ENCODE results near the gene INPP5A.

Gene INPP5A

DNA sequence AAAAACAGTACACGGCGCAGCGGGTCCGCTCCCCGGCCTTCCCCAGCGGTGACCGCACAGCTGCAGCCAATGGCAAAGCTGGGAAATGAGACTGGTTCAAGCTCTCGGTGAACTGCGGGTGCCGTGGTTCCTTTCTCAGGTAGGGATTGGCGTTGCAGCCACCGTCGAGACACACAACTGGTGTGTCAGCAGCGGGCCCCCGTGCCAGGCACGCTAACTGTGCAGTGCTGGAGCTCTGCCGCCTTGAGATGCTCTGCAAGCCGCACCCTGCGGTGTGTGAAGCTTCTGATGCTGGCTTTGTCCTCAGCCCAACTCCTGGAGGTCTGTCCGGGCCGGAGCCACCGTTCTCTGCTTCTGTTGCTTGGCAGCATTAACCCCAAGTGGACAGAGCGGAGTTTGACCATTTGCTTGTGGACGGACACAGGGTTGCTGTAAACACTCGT lies 269.0 kb downstream of the INPP5A start:
- CTCF ChIA-PET = no interaction called here
- peaks cover 0 to 4% (median 0%) of the 10 kb centered on the region in 5 experiments for H3K9me3 ChIP-seq (ENCODE audit: control extremely low read depth in 1 of 5, control insufficient read depth in 4 of 5, insufficient read depth in 2 of 5, low read depth in 1 of 5, low read length in 4 of 5)
- WGBS (ENCODE audit: insufficient coverage) = 94% methylated on average over 25 of the region's 25 CpGs
- H3K36me3 ChIP-seq (ENCODE audit: control insufficient read depth in 4 of 4, insufficient read depth in 4 of 4, low read length in 3 of 4) = no peaks in the 10 kb centered on the region
- H3K27me3 ChIP-seq (replicated peaks in 2 of 5; ENCODE audit: control insufficient read depth in 4 of 5, insufficient read depth in 5 of 5, low read length in 4 of 5) = peaks cover 0 to 35% (median 5%) of the 10 kb centered on the region in 5 experiments
- no peak overlapping the region for H3K4me3 ChIP-seq (ENCODE audit: control insufficient read depth in 1 of 7, extremely low read depth in 1 of 7, insufficient read depth in 4 of 7, low read depth in 2 of 7, low read length in 6 of 7)
- POLR2A ChIA-PET = no interaction called here
- H3K27ac ChIP-seq (ENCODE audit: insufficient read depth in 1 of 2, low read depth in 1 of 2, low read length in 2 of 2, poor library complexity in 1 of 2, severe bottlenecking in 2 of 2) = no peak overlapping the region
- H3K4me1 ChIP-seq (ENCODE audit: control extremely low read depth in 1 of 4, control insufficient read depth in 4 of 4, insufficient read depth in 4 of 4, low read length in 3 of 4) = no peaks in the 10 kb centered on the region
- DNase-seq = no peak

DNA sequence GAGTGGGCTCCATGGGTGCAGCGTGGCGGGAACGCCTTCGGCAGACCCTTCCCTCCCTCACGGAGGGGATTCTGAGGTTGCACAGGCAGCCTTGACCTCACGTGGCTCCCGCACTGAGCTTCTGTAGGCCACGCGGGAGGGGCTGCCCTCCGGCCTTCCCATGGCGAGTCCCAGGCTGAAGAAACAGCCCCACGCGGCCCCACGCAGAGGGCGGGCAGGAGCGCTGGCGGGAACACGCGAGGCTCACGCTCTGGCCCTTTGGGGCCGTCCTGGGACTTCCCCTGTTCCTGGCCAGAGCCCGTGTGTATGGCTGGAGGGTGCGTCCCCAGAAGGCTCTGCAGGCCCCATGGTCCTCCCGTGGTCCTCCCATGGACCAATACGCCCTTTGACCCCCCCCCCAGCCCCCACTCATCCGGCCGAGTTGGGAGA lies 270.0 kb downstream of the INPP5A start:
- no peak overlapping the region for H3K4me3 ChIP-seq (ENCODE audit: control insufficient read depth in 1 of 7, extremely low read depth in 1 of 7, insufficient read depth in 4 of 7, low read depth in 2 of 7, low read length in 6 of 7)
- no peaks in the 10 kb centered on the region for H3K9me3 ChIP-seq (ENCODE audit: control extremely low read depth in 1 of 5, control insufficient read depth in 4 of 5, insufficient read depth in 2 of 5, low read depth in 1 of 5, low read length in 4 of 5)
- no peaks in the 10 kb centered on the region for H3K36me3 ChIP-seq (ENCODE audit: control insufficient read depth in 4 of 4, insufficient read depth in 4 of 4, low read length in 3 of 4)
- no peak overlapping the region for H3K27ac ChIP-seq (ENCODE audit: insufficient read depth in 1 of 2, low read depth in 1 of 2, low read length in 2 of 2, poor library complexity in 1 of 2, severe bottlenecking in 2 of 2)
- 97% methylated on average over 25 of the region's 27 CpGs for WGBS (ENCODE audit: insufficient coverage)
- CTCF ChIA-PET = no interaction called here
- H3K27me3 ChIP-seq (replicated peaks in 2 of 5; ENCODE audit: control insufficient read depth in 4 of 5, insufficient read depth in 5 of 5, low read length in 4 of 5) = peaks cover 0 to 34% (median 5%) of the 10 kb centered on the region in 5 experiments
- no peaks in the 10 kb centered on the region for H3K4me1 ChIP-seq (ENCODE audit: control extremely low read depth in 1 of 4, control insufficient read depth in 4 of 4, insufficient read depth in 4 of 4, low read length in 3 of 4)
- no peak for DNase-seq
- POLR2A ChIA-PET = no interaction called here

DNA sequence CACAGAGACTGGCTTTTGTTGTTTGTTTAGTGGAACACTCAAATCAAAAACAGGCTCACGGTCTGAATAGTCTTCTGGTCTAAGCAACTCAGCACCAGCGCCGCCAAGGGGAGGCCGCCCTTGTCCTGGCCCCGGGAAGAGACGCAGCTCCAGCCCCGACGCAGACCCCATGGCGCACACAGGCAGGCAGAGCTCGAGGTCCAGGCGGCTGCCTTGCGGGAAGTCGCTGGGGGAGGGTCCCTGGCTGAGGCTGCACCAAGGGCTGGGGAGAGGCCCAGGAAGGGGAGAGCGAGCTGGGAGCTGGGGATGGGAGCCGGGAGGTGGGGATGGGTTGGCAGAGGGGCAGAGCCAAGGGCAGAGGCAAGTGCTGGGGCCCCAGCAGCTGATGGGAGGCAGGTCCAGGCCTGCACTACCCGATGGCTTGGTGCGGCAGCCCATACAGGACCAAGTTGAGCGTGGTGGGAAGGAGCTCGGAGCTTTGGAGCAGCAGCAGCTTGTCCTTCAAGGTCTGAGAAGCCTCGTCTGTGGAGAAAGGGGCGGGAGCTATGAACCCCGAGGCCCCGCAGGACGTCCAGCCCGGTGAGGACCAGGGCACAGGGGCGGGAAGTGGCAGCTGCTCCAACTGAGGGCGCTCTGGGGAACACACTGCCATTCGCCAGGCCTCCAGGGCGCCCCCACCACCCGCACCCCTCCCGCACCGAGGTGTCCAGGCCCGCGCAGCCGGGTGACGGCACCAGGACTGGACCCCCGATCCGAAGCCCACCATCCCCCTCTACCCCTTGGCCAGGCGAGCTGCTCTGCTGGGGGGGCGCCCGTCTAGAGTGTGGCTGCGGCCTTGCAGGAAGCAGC lies 271.0 kb downstream of the INPP5A start:
- 72% methylated on average over 33 of the region's 42 CpGs for WGBS (ENCODE audit: insufficient coverage)
- Histone ChIP-seq H3K9me3 (ENCODE audit: control extremely low read depth in 1 of 5, control insufficient read depth in 4 of 5, insufficient read depth in 2 of 5, low read depth in 1 of 5, low read length in 4 of 5) (no peaks in the 10 kb centered on the region), H3K27me3 (replicated peaks in 2 of 5; ENCODE audit: control insufficient read depth in 4 of 5, insufficient read depth in 5 of 5, low read length in 4 of 5) (peaks cover 0 to 34% (median 5%) of the 10 kb centered on the region in 5 experiments), H3K27ac (ENCODE audit: insufficient read depth in 1 of 2, low read depth in 1 of 2, low read length in 2 of 2, poor library complexity in 1 of 2, severe bottlenecking in 2 of 2) (no peak overlapping the region), H3K36me3 (ENCODE audit: control insufficient read depth in 4 of 4, insufficient read depth in 4 of 4, low read length in 3 of 4) (no peaks in the 10 kb centered on the region), H3K4me1 (ENCODE audit: control extremely low read depth in 1 of 4, control insufficient read depth in 4 of 4, insufficient read depth in 4 of 4, low read length in 3 of 4) (no peaks in the 10 kb centered on the region), H3K4me3 (ENCODE audit: control insufficient read depth in 1 of 7, extremely low read depth in 1 of 7, insufficient read depth in 4 of 7, low read depth in 2 of 7, low read length in 6 of 7) (no peak overlapping the region)
- DNase-seq = no peak
- ChIA-PET POLR2A (no interaction called here), CTCF (no interaction called here)

DNA sequence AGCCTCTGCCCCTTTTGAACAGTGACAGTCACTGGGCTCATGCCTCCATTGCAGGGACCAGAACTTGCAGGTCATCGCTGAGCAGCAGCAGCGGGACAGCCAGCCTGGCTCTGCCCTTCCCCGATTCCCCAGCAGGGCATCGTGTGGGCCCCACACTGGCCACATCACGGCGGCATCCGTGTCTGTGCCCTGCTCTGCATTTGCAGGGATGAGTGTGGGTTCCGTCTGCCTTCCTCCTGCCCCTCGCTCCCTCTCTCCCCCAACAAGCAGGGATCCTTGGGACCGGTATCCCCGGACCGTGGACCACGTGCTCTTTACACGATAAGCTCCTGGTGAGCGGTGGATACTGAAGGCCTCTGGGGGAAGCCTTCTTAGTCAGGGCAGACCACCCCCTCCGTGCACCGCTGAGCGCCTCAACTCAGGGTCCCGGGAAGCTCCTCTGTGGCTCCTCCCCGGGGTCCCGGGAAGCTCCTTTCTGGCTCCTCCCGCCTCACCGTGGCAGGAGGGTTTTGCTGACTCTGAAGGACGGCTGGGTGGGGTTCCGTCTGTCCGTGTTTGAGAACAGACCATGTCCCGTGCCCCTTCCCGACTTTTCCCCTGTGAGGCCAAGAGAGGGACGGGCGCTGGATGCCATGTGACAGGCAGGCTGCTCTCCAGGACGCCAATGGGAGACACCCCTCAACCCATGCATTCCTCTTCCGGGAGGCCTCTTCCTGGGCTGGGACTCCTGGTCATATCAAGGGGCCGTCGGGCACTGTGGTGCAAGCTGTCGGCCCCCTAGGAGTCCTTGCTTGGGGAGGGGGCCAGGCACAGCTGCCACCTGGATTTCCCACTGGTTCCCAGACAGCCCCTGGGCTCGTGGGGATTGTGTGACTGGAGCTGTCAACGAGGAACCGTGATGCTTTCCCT lies 271.9 kb downstream of the INPP5A start:
- ChIA-PET CTCF (no interaction called here), POLR2A (no interaction called here)
- no peak overlapping the region for H3K27ac ChIP-seq (ENCODE audit: insufficient read depth in 1 of 2, low read depth in 1 of 2, low read length in 2 of 2, poor library complexity in 1 of 2, severe bottlenecking in 2 of 2)
- no peak overlapping the region for H3K4me3 ChIP-seq (ENCODE audit: control insufficient read depth in 1 of 7, extremely low read depth in 1 of 7, insufficient read depth in 4 of 7, low read depth in 2 of 7, low read length in 6 of 7)
- DNase-seq = no peak
- WGBS (ENCODE audit: insufficient coverage) = 88% methylated on average over 28 of the region's 38 CpGs
- no peaks in the 10 kb centered on the region for H3K9me3 ChIP-seq (ENCODE audit: control extremely low read depth in 1 of 5, control insufficient read depth in 4 of 5, insufficient read depth in 2 of 5, low read depth in 1 of 5, low read length in 4 of 5)
- H3K27me3 ChIP-seq (replicated peaks in 2 of 5; ENCODE audit: control insufficient read depth in 4 of 5, insufficient read depth in 5 of 5, low read length in 4 of 5) = peaks cover 0 to 35% (median 5%) of the 10 kb centered on the region in 5 experiments
- no peaks in the 10 kb centered on the region for H3K4me1 ChIP-seq (ENCODE audit: control extremely low read depth in 1 of 4, control insufficient read depth in 4 of 4, insufficient read depth in 4 of 4, low read length in 3 of 4)
- H3K36me3 ChIP-seq (ENCODE audit: control insufficient read depth in 4 of 4, insufficient read depth in 4 of 4, low read length in 3 of 4) = no peaks in the 10 kb centered on the region

DNA sequence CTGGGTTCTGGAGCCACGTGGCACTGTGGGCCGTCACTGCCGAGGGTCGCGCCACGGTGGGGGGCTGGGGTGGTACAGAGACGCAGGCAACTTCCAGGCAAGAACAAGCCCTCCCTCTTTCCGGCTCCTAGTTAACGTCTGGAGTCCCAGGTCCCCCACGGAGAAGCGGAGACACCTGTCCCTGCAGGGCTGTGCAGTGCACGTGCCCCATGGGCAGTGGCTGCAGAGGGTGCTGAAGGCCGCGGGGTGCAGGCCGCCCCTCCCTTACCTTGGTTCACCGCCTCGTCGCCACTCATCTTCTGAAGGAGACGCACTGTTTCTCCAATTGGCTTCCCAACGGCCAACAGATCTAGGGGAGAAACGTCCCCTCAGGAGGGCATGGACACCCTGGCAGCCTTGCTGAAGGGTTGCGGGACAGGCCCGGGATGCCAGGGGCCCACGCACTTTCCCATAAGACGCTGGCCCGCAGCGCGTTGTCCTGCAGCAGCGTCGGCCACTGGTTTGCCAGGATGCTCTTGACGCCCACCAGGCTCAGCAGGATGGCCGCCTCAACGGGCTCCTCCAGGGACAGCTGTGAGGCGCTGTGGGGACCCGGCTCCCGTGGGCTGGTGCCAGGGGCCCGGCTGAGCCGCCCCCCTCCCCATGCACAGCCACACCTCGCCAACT lies 272.7 kb downstream of the INPP5A start:
- H3K9me3 ChIP-seq (ENCODE audit: control extremely low read depth in 1 of 5, control insufficient read depth in 4 of 5, insufficient read depth in 2 of 5, low read depth in 1 of 5, low read length in 4 of 5) = no peaks in the 10 kb centered on the region
- no peaks in the 10 kb centered on the region for H3K4me1 ChIP-seq (ENCODE audit: control extremely low read depth in 1 of 4, control insufficient read depth in 4 of 4, insufficient read depth in 4 of 4, low read length in 3 of 4)
- H3K27ac ChIP-seq (ENCODE audit: insufficient read depth in 1 of 2, low read depth in 1 of 2, low read length in 2 of 2, poor library complexity in 1 of 2, severe bottlenecking in 2 of 2) = no peak overlapping the region
- H3K4me3 ChIP-seq (ENCODE audit: control insufficient read depth in 1 of 7, extremely low read depth in 1 of 7, insufficient read depth in 4 of 7, low read depth in 2 of 7, low read length in 6 of 7) = no peak overlapping the region
- peaks cover 0 to 41% (median 6%) of the 10 kb centered on the region in 5 experiments for H3K27me3 ChIP-seq (replicated peaks in 2 of 5; ENCODE audit: control insufficient read depth in 4 of 5, insufficient read depth in 5 of 5, low read length in 4 of 5)
- CTCF ChIA-PET = no interaction called here
- POLR2A ChIA-PET = no interaction called here
- WGBS (ENCODE audit: insufficient coverage) = 88% methylated on average over 34 of the region's 39 CpGs
- H3K36me3 ChIP-seq (ENCODE audit: control insufficient read depth in 4 of 4, insufficient read depth in 4 of 4, low read length in 3 of 4) = no peaks in the 10 kb centered on the region
- no peak for DNase-seq

DNA sequence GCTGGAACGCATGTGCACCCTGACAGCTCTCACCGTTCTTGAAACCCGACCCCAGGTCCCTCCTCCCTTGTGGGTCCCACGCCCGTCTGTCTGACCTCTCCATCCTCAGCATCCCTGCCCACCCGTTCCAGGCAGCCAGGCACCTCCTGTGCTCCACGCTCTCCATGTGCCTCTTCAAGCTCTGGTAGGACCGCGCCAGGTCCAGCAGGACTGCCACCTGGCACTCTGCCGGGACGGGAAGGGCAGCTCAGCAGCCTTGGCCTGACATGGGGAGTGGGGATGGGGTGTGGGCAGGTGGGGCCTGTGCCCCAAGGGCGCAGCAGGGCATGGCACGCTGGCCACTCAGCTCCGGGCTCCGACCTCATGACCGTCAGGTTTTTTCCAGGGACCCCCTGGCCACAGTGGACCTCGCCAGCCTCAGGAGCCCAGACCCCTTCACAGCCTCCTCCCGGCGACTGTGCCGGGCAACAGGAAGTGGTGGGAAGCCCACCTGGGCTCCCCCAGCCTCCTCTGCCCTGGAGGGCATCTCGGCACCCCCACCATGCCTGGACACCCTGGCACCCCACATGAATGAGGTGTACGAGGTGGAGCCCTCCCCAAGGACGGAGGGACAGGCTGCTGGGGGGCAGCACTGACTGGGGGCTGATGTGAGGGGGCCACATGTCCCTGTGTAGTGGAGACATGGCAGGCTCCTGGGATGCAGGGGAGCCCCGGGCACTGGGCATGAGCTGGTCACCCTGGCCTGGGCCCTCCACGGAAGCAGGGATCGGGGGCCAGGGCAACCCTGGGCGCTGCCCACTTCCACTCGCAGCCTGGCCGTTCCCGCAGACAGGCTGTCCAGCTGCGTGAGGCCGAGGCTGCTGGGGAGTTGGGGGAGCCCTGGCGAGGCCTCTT lies 273.5 kb downstream of the INPP5A start:
- POLR2A ChIA-PET = no interaction called here
- Histone ChIP-seq H3K4me1 (ENCODE audit: control extremely low read depth in 1 of 4, control insufficient read depth in 4 of 4, insufficient read depth in 4 of 4, low read length in 3 of 4) (no peaks in the 10 kb centered on the region), H3K4me3 (ENCODE audit: control insufficient read depth in 1 of 7, extremely low read depth in 1 of 7, insufficient read depth in 4 of 7, low read depth in 2 of 7, low read length in 6 of 7) (no peak overlapping the region), H3K27ac (ENCODE audit: insufficient read depth in 1 of 2, low read depth in 1 of 2, low read length in 2 of 2, poor library complexity in 1 of 2, severe bottlenecking in 2 of 2) (no peak overlapping the region), H3K9me3 (ENCODE audit: control extremely low read depth in 1 of 5, control insufficient read depth in 4 of 5, insufficient read depth in 2 of 5, low read depth in 1 of 5, low read length in 4 of 5) (no peaks in the 10 kb centered on the region), H3K27me3 (replicated peaks in 2 of 5; ENCODE audit: control insufficient read depth in 4 of 5, insufficient read depth in 5 of 5, low read length in 4 of 5) (peaks cover 0 to 44% (median 5%) of the 10 kb centered on the region in 5 experiments), H3K36me3 (ENCODE audit: control insufficient read depth in 4 of 4, insufficient read depth in 4 of 4, low read length in 3 of 4) (no peaks in the 10 kb centered on the region)
- CTCF ChIA-PET = no interaction called here
- WGBS (ENCODE audit: insufficient coverage) = 83% methylated on average over 21 of the region's 33 CpGs
- no peak for DNase-seq

Data from common myeloid progenitor, CD34-positive (primary cell).